Measurements from ENCODE around the gene GDNF.
"Not testable (repeated sequence)": the region's sequence is repeated elsewhere in the genome, so short reads cannot be mapped to it uniquely, and the experiment has no call there.

GDNF gene

DNA sequence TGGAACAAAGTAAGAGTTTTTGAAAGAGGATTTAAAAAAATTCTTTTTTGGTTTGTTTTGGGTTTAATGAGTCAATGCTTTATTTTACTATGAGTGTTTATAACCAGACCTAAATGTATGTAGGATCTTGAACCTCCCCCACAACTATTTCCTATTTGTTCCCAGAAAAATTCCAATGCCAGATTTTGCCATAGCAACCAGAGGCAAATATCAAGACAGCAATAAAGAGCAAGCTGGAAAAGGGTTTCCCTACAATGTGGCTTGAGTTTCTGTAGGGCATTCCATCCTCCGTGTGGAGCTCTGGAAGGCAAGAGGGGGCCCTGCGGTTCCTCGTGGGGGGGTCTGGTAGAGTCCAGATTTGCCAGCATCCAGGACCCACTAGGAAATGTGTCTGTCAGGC is 27.8 kb upstream of the GDNF start:
- Histone ChIP-seq H3K36me3 (ENCODE audit: insufficient read depth, low read depth, low read length) (no peaks in the 10 kb centered on the region), H3K27me3 (ENCODE audit: insufficient read depth, low read length) (no peaks in the 10 kb centered on the region), H3K4me3 (ENCODE audit: low read length) (no peak overlapping the region), H3K9ac (ENCODE audit: low read depth, low read length) (no peak overlapping the region), H3K27ac (ENCODE audit: low read length) (no peak overlapping the region), H3K9me3 (ENCODE audit: insufficient read depth, low read depth, low read length) (no peaks in the 10 kb centered on the region), H3K4me1 (ENCODE audit: insufficient read depth, low read length) (no peaks in the 10 kb centered on the region)

DNA sequence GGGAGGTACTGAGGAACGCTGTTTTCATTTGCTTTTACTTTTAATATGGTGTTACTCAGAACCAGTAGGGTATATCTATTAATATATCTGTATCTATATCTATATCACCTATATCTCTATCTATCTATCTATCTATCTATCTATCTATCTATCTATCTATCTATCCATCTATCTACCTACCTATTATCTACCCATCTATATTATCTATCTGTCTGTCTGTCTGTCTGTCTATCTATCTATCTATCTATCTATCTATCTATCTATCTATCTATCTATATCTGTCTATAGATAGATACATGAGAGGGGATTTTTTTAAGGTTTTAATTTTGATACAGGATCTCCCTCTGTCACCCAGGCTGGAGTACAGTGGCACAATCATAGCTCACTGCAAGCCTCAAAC is 23.1 kb upstream of the GDNF start:
- not testable (repeated sequence) for H3K9ac ChIP-seq (ENCODE audit: low read depth, low read length); H3K4me1 ChIP-seq (ENCODE audit: insufficient read depth, low read length); H3K4me3 ChIP-seq (ENCODE audit: low read length); H3K27me3 ChIP-seq (ENCODE audit: insufficient read depth, low read length); H3K9me3 ChIP-seq (ENCODE audit: insufficient read depth, low read depth, low read length); H3K36me3 ChIP-seq (ENCODE audit: insufficient read depth, low read depth, low read length); H3K27ac ChIP-seq (ENCODE audit: low read length)

DNA sequence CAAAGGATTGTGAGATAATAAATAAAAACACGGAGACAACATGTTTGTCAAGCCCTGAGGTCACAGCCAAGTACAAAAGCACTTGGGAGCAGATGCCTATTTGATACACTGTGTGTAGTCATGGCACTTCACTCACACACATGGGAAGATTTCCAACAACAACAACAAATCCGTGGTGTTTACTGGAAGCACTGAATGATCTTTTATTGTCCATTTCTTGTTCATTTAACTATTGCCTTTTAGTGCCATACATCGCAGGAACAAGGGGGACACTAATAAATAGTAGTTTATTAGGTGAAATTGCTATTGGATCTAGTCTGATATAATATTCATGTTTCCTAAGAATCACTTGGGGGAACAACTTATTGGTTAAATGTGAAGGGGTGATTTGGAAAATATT is 20.4 kb upstream of the GDNF start:
- no peak overlapping the region for H3K4me3 ChIP-seq (ENCODE audit: low read length)
- H3K9me3 ChIP-seq (ENCODE audit: insufficient read depth, low read depth, low read length) = no peaks in the 10 kb centered on the region; the same call in 1 of the 2 replicates
- no peaks in the 10 kb centered on the region for H3K36me3 ChIP-seq (ENCODE audit: insufficient read depth, low read depth, low read length)
- H3K27me3 ChIP-seq (ENCODE audit: insufficient read depth, low read length) = no peaks in the 10 kb centered on the region
- no peaks in the 10 kb centered on the region for H3K4me1 ChIP-seq (ENCODE audit: insufficient read depth, low read length)
- H3K9ac ChIP-seq (ENCODE audit: low read depth, low read length) = no peak overlapping the region
- H3K27ac ChIP-seq (ENCODE audit: low read length) = no peak overlapping the region

DNA sequence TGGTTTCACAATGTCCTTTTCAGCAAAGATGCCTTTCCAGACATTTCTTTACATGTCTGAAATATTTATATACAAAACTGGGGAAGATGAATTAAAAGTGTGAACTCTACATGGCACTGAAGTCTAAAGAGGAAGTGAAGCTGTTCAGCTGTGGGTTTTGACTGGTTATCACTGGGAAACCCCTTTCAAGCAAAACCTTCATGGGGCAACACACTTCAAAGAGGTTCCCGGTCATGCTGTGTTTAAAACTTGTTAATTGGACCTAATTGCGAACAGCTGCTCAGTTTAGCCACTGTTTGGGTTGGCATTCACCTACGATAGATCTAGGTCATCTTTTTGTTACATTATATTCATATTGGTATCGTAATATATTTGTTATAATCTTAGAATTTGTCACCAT is 20.0 kb upstream of the GDNF start:
- Histone ChIP-seq H3K4me1 (ENCODE audit: insufficient read depth, low read length) (no peaks in the 10 kb centered on the region), H3K4me3 (ENCODE audit: low read length) (no peak overlapping the region), H3K9ac (ENCODE audit: low read depth, low read length) (no peak overlapping the region), H3K27me3 (ENCODE audit: insufficient read depth, low read length) (no peaks in the 10 kb centered on the region), H3K27ac (ENCODE audit: low read length) (no peak overlapping the region), H3K36me3 (ENCODE audit: insufficient read depth, low read depth, low read length) (no peaks in the 10 kb centered on the region), H3K9me3 (ENCODE audit: insufficient read depth, low read depth, low read length) (no peaks in the 10 kb centered on the region; the same call in 1 of the 2 replicates)

DNA sequence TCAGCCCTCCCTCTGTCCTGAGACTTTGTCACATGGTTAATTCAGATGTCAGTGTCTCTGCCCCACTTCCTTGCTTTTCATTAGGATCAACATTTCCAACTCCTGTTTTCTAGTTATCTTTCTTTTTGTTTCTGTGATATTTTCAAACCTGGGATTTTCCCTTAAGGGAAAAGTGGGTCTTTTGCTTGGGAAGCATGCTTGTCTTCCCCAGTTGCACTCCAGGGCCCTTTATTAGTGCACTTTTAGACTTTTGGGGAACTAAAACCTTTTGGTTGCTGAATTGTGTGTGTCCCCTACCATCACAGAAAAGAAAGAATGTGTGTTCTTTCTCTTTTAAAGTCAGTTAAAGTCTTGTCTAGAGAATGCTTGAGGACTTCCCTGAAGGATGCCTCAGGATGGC is 18.4 kb upstream of the GDNF start:
- Histone ChIP-seq H3K4me3 (ENCODE audit: low read length) (no peak overlapping the region), H3K27me3 (ENCODE audit: insufficient read depth, low read length) (no peaks in the 10 kb centered on the region), H3K4me1 (ENCODE audit: insufficient read depth, low read length) (no peaks in the 10 kb centered on the region), H3K27ac (ENCODE audit: low read length) (no peak overlapping the region), H3K9me3 (ENCODE audit: insufficient read depth, low read depth, low read length) (no peaks in the 10 kb centered on the region; the same call in 1 of the 2 replicates), H3K36me3 (ENCODE audit: insufficient read depth, low read depth, low read length) (no peaks in the 10 kb centered on the region), H3K9ac (ENCODE audit: low read depth, low read length) (no peak overlapping the region)

DNA sequence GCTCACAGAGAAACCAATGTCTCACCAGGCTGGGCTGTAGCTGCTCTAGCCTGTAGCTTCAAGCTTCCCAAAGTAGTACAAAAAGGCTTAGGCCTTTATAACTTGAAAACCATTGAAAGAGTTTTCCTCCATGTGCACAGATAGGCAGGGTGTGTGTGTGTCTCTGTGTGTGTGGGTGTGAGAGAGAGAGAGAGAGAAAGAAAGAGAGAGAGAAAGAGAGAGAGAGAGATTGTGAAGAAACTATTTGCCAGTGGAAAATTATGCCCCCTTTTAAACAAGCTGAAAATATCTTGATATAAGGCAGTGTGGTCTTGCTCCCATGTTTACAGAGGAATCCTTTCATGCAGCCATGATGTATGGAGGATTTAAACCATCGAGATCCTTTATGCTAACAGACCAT is 17.9 kb upstream of the GDNF start:
- no peaks in the 10 kb centered on the region; the same call in 1 of the 2 replicates for H3K9me3 ChIP-seq (ENCODE audit: insufficient read depth, low read depth, low read length)
- H3K27ac ChIP-seq (ENCODE audit: low read length) = no peak overlapping the region
- H3K4me3 ChIP-seq (ENCODE audit: low read length) = no peak overlapping the region
- H3K4me1 ChIP-seq (ENCODE audit: insufficient read depth, low read length) = no peaks in the 10 kb centered on the region
- no peaks in the 10 kb centered on the region for H3K36me3 ChIP-seq (ENCODE audit: insufficient read depth, low read depth, low read length)
- H3K27me3 ChIP-seq (ENCODE audit: insufficient read depth, low read length) = no peaks in the 10 kb centered on the region
- H3K9ac ChIP-seq (ENCODE audit: low read depth, low read length) = no peak overlapping the region

DNA sequence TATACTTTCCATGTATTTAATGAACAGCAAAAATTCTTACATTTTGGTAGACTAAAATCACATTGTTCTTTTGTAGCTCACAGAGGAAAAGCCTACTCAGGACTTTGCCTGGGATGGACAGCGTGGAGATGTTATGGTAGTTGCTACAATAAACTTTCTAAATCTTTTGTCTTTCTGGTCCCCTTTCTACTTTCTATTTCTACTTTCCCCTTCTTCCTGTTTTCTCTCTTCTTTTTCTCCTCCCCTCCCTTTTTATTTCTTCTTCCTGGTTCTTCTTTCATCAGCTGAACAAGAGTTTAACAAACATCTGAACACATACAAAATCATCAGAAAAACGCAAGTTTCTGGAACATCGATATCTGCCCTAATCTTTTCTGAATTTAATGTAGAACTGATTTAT is 15.6 kb upstream of the GDNF start:
- H3K4me1 ChIP-seq (ENCODE audit: insufficient read depth, low read length) = no peaks in the 10 kb centered on the region
- H3K9ac ChIP-seq (ENCODE audit: low read depth, low read length) = no peak overlapping the region
- no peaks in the 10 kb centered on the region for H3K27me3 ChIP-seq (ENCODE audit: insufficient read depth, low read length)
- no peaks in the 10 kb centered on the region; the same call in 1 of the 2 replicates for H3K9me3 ChIP-seq (ENCODE audit: insufficient read depth, low read depth, low read length)
- H3K27ac ChIP-seq (ENCODE audit: low read length) = no peak overlapping the region
- no peaks in the 10 kb centered on the region for H3K36me3 ChIP-seq (ENCODE audit: insufficient read depth, low read depth, low read length)
- H3K4me3 ChIP-seq (ENCODE audit: low read length) = no peak overlapping the region

DNA sequence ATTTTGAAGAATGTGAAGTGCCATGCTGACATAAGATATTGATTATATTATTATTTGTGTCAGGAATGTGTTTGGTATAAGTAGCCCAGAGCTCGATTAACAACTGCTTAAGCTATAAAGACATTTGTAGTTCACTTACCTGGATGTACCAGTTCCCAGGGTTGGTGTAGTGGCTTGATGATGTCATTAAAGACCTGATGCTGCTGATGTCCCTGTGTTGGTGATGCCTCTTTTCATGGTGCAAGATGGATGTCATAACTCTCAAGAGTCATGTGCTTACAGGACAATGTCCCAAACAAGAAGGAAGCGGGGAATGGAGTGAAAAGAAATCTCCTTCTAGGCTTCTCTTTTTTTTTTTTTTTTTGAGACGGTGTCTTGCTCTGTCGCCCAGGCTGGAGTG is 11.5 kb upstream of the GDNF start:
- peaks cover 17% of the 10 kb centered on the region for H3K4me1 ChIP-seq (ENCODE audit: insufficient read depth, low read length)
- no peak overlapping the region for H3K9ac ChIP-seq (ENCODE audit: low read depth, low read length)
- H3K36me3 ChIP-seq (ENCODE audit: insufficient read depth, low read depth, low read length) = no peaks in the 10 kb centered on the region
- H3K4me3 ChIP-seq (ENCODE audit: low read length) = no peak overlapping the region
- no peaks in the 10 kb centered on the region; the same call in 1 of the 2 replicates for H3K9me3 ChIP-seq (ENCODE audit: insufficient read depth, low read depth, low read length)
- H3K27me3 ChIP-seq (ENCODE audit: insufficient read depth, low read length) = no peaks in the 10 kb centered on the region; the same call in 1 of the 2 replicates
- no peak overlapping the region for H3K27ac ChIP-seq (ENCODE audit: low read length)

DNA sequence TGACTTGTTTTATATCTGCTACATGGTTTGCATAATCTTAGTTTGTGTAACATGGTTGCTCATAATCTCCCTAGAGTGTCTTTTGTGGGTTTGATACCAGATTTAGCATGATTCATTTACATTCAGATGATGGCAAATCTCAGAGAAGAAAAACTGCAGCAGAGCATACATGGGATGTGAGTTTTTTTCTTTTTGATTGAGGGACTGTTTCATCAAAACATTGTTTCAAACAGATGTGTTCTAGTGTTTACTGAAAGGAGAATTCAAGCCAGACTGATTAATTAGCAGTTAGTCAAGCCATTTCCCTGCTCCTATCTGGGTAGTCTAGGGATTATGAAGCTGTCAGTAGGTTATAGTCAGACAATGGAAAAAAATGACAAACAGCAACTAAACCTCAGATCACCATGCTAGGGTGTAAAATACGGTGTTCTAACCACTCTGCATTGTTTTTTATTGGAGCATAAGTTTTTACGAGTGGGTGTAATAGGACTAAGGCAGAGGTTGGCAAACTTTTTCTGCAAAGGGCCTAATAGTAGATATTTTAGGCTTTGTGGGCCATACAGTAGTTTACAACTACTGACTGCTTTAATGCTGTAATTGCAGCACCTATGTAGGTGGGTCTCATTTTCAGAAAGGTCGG is 10.5 kb upstream of the GDNF start:
- H3K36me3 ChIP-seq (ENCODE audit: insufficient read depth, low read depth, low read length) = no peaks in the 10 kb centered on the region
- H3K9ac ChIP-seq (ENCODE audit: low read depth, low read length) = no peak overlapping the region
- H3K27me3 ChIP-seq (ENCODE audit: insufficient read depth, low read length) = no peaks in the 10 kb centered on the region; the same call in 1 of the 2 replicates
- no peak overlapping the region for H3K27ac ChIP-seq (ENCODE audit: low read length)
- no peaks in the 10 kb centered on the region; the same call in 1 of the 2 replicates for H3K9me3 ChIP-seq (ENCODE audit: insufficient read depth, low read depth, low read length)
- H3K4me3 ChIP-seq (ENCODE audit: low read length) = no peak overlapping the region
- H3K4me1 ChIP-seq (ENCODE audit: insufficient read depth, low read length) = peaks cover 20% of the 10 kb centered on the region

DNA sequence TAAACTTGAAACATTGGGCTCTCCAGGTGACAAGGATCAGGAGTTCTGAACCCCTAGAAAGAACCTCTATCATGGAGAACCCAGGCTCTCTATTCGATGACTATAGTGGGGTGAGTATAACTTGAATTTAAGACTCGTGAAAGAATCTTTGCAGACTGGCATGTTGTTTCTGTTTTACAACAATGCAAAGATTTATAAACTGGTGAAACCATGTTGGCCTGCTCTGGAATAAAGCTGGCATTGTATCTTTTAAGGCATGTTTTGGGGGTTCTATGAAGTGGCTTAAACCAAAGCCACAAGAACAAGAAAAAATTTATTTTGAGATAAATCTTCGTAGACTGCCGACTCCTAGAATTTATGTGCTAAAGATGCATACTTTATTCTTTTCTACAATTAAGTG is 9.8 kb upstream of the GDNF start:
- no peak overlapping the region for H3K27ac ChIP-seq (ENCODE audit: low read length)
- no peaks in the 10 kb centered on the region; the same call in 1 of the 2 replicates for H3K27me3 ChIP-seq (ENCODE audit: insufficient read depth, low read length)
- H3K9me3 ChIP-seq (ENCODE audit: insufficient read depth, low read depth, low read length) = no peaks in the 10 kb centered on the region
- H3K4me1 ChIP-seq (ENCODE audit: insufficient read depth, low read length) = peaks cover 20% of the 10 kb centered on the region
- H3K36me3 ChIP-seq (ENCODE audit: insufficient read depth, low read depth, low read length) = no peaks in the 10 kb centered on the region
- no peak overlapping the region for H3K4me3 ChIP-seq (ENCODE audit: low read length)
- H3K9ac ChIP-seq (ENCODE audit: low read depth, low read length) = no peak overlapping the region

DNA sequence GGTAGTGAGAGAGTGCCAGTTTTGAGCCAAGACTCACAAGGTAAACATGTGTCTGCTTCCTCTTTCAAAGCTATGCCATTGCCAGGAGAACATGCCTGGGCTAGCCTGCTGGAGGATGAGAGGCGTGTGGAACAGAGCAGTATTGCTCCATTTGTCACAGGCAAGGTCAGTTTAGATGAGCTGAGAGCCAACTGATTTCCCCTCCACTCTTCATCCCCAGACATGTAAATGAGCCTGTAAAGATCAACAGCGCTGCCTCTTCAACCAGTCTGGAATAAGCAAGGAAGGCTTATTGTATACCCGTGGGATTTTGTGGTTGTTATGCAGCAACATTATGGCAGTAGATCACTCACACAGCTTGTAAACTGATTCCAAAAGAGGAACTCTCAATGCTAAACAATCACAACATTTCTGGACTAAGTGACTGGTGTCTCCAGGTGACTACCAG is 8.2 kb upstream of the GDNF start:
- no peaks in the 10 kb centered on the region for H3K36me3 ChIP-seq (ENCODE audit: insufficient read depth, low read depth, low read length)
- H3K9me3 ChIP-seq (ENCODE audit: insufficient read depth, low read depth, low read length) = no peaks in the 10 kb centered on the region
- 0 out of 2 replicates have a peak overlapping the region, but pooled peaks have one; percentile 7 for H3K4me3 ChIP-seq (ENCODE audit: low read length)
- peaks cover 12% of the 10 kb centered on the region for H3K27me3 ChIP-seq (ENCODE audit: insufficient read depth, low read length)
- no peak overlapping the region for H3K27ac ChIP-seq (ENCODE audit: low read length)
- H3K4me1 ChIP-seq (ENCODE audit: insufficient read depth, low read length) = peaks cover 20% of the 10 kb centered on the region
- H3K9ac ChIP-seq (ENCODE audit: low read depth, low read length) = no peak overlapping the region

DNA sequence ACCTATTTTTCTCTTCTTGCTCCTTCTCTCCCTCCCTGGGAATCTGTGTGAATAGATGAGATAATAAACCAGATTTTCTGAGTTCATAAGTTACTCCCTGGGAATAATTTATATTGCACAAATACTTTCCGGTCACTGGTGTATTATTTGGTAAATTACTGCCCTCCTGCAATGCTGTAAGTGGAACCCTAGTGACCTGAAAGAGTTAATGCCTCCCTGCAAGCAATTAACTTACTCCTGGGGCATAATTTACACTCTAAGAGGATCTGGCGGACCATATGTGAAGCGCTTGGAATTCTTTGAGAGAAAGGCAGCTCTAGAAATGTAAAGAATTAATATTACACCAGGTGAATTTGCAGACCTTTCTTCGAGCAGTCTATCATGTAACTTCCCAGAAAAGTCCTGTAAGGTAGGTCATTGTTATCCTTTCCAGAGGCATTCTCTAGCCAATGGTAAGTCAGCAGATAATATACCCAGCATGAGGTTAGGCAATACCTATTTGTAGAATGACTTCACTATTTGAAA is 7.0 kb upstream of the GDNF start:
- H3K4me1 ChIP-seq (ENCODE audit: insufficient read depth, low read length) = peaks cover 20% of the 10 kb centered on the region
- peak overlapping the region; percentile 23; the same call in 1 of the 2 replicates for H3K4me3 ChIP-seq (ENCODE audit: low read length)
- H3K9ac ChIP-seq (ENCODE audit: low read depth, low read length) = no peak overlapping the region
- H3K9me3 ChIP-seq (ENCODE audit: insufficient read depth, low read depth, low read length) = no peaks in the 10 kb centered on the region
- H3K27ac ChIP-seq (ENCODE audit: low read length) = no peak overlapping the region
- H3K36me3 ChIP-seq (ENCODE audit: insufficient read depth, low read depth, low read length) = no peaks in the 10 kb centered on the region
- H3K27me3 ChIP-seq (ENCODE audit: insufficient read depth, low read length) = peaks cover 23% of the 10 kb centered on the region
